ENCODE measurements around the gene MYO3B.

DNA sequence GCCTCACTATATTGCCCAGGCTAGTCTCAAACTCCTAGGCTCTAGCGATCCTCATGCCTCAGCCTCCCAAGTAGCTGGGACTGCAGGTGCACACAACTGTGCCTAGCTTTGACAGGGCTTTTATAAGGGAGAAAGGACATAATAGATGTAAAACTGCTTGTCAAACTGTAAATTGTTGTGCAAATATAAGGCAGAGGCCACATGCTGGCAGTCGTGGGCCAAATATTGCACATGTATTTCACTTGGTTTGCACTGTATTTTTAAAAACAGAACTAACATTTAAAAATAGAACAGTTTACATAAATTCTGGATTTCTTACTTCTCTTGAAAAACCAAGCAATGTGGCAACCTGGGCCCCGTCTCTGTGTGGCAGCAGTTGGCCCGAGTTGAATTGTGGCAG is 31.2 kb upstream of the MYO3B start:
- TF ChIP-seq EZH2phosphoT487 (IDR thresholded peaks at IDR 0.05; ENCODE audit: borderline replicate concordance, low read depth, low read length), result no peak
- no peak for TF ChIP-seq CTCF (conservative IDR thresholded peaks at IDR 0.05; ENCODE audit: low read length)
